CD4-positive, alpha-beta T cell (primary cell): ENCODE results near the gene KMT2B. TPM values are rescaled to one million over a fixed set of nuclear protein-coding genes. Genes with fewer than 3 reads are reported as not detected.
A peak's percentile ranks its signal among the peaks of the same experiment; 100 is the strongest.

Experiments
- ATAC-seq: fragments of 200-7000 bp; cut with Tn5 transposase; one replicate; pipeline ENCODE4 v1.10.0; 2022; ENCODE audit warnings: mild to moderate bottlenecking; ENCODE audit not compliant: poor library complexity
- CTCF ChIA-PET: fragments of 350-600 bp; sonication (Branson Sonifier 250); formaldehyde crosslinking; loops from one replicate; lab custom pipeline; 2021; ENCODE audit warnings: antibody characterized with exemption, inconsistent platforms; lab: Charles Lee
- POLR2A ChIA-PET: fragments of 350-600 bp; sonication (Branson Sonifier 250); formaldehyde crosslinking; loops from one replicate; lab custom pipeline; 2021; ENCODE audit warnings: antibody characterized with exemption, inconsistent platforms; lab: Charles Lee
- DNase-seq, 14 experiments: peaks; one replicate each; pipeline ENCODE4 v3.0.0-alpha.2; 2013 to 2020; ENCODE audit warnings: mixed read lengths in 2 of 14
- H3K27ac ChIP-seq, 2 donors: one replicate each; pipeline versions ENCODE4 v1.5.1 to v1.7.0; 2013; ENCODE audit warnings: low read length in 2 of 2, low read depth in 1 of 2, mild to moderate bottlenecking in 1 of 2
- H3K27me3 ChIP-seq, 2 experiments: 1 replicate in 1 of 2; 2 replicates in 1 of 2; pipeline versions ENCODE4 v1.6.1 to v1.7.0; 2013; ENCODE audit warnings: low read length in 2 of 2, control low read depth in 1 of 2, mild to moderate bottlenecking in 1 of 2, moderate library complexity in 1 of 2; ENCODE audit not compliant: insufficient read depth in 2 of 2, control insufficient read depth in 1 of 2
- H3K36me3 ChIP-seq: one replicate; pipeline ENCODE4 v1.6.1; 2013; ENCODE audit warnings: low read length, control low read depth; ENCODE audit not compliant: insufficient read depth
- H3K4me1 ChIP-seq: one replicate; pipeline ENCODE4 v1.6.1; 2013; ENCODE audit warnings: low read length, control low read depth; ENCODE audit not compliant: insufficient read depth
- H3K4me3 ChIP-seq: one replicate; pipeline ENCODE4 v1.5.1; 2013; ENCODE audit warnings: mild to moderate bottlenecking, low read length, moderate library complexity
- H3K9me3 ChIP-seq, 2 experiments: 1 replicate in 1 of 2; 2 replicates in 1 of 2; pipeline versions ENCODE4 v1.6.1 to v1.7.0; 2013; ENCODE audit warnings: low read length in 2 of 2, mild to moderate bottlenecking in 2 of 2, control low read depth in 1 of 2, moderate library complexity in 1 of 2; ENCODE audit not compliant: control insufficient read depth in 1 of 2, insufficient read depth in 1 of 2
- H3K27ac Mint-ChIP-seq: one replicate; pipeline ENCODE4 v1.8.0; 2020; ENCODE audit warnings: mixed read lengths
- H3K27me3 Mint-ChIP-seq: one replicate; pipeline ENCODE4 v1.8.0; 2021; ENCODE audit warnings: mixed read lengths
- H3K36me3 Mint-ChIP-seq: one replicate; pipeline ENCODE4 v1.8.0; 2021; ENCODE audit warnings: low read depth, mixed read lengths
- H3K4me1 Mint-ChIP-seq: one replicate; pipeline ENCODE4 v1.8.0; 2021; ENCODE audit warnings: low read depth, mixed read lengths
- H3K4me3 Mint-ChIP-seq: one replicate; pipeline ENCODE4 v1.8.0; 2020; ENCODE audit warnings: mild to moderate bottlenecking, mixed read lengths
- H3K9me3 Mint-ChIP-seq: one replicate; pipeline ENCODE4 v1.8.0; 2020; ENCODE audit warnings: mixed read lengths
- CTCF ChIP-seq: fragments of 200-600 bp; IDR thresholded peaks from one replicate; pipeline ENCODE4 v1.8.0; 2022; ENCODE audit warnings: antibody characterized with exemption, mild to moderate bottlenecking
- intact Hi-C, 2 experiments: fragments of 100-400 bp; cut with DNase I in 1 of 2; cut with micrococcal nuclease in 1 of 2; formaldehyde crosslinking; loops; one replicate each; pipeline versions ENCODE4 v1.15.1 to v1.9.0; 2023 to 2025; cut with DNase I, micrococcal nuclease
- total RNA-seq, 174 experiments: library from RNA in 2 of 174; stranded (reverse) in 2 of 174; gene quantifications; one replicate each; pipeline ENCODE4 v1.2.3 and lab custom pipeline; 2021 to 2026

Gene KMT2B
- total RNA-seq, 2 experiments from 2014 or later = 59.4 to 59.7 TPM

GRCh38 chr19:35740108-35740422 lies 22.3 kb downstream of the KMT2B start:
- H3K9me3 ChIP-seq = no peaks in the 10 kb centered on the region
- H3K4me1 ChIP-seq = peaks cover 67% of the 10 kb centered on the region
- H3K27ac ChIP-seq = peak overlapping the region in 1 of 2 donors; percentile 27
- ATAC-seq (peak; percentile 4), DNase-seq (no peak)
- peaks cover 39% of the 10 kb centered on the region for H3K36me3 ChIP-seq
- H3K27me3 ChIP-seq = no peaks in the 10 kb centered on the region
- Mint-ChIP-seq H3K27ac (no peak overlapping the region), H3K4me3 (peak overlapping the region; percentile 99), H3K27me3 (no peaks in the 10 kb centered on the region), H3K9me3 (no peaks in the 10 kb centered on the region), H3K4me1 (peaks cover 46% of the 10 kb centered on the region), H3K36me3 (peaks cover 58% of the 10 kb centered on the region)
- intact Hi-C loops = loop anchor here (1.0 to 10.0 kb wide), 3 partner anchors 23 to 375 kb away; partner anchors contain the start of genes COX6B1 (in 1 of the 2), OVOL3 (in 1 of the 2), POLR2I (in 1 of the 2) and TBCB (in 1 of the 2)
- no peak for TF ChIP-seq CTCF
- CTCF ChIA-PET = interaction anchor here (0.6 to 0.7 kb wide), 2 partner anchors 33 to 577 kb away, joined by 4 read pairs; no protein-coding TSS in a partner anchor
- peak overlapping the region; percentile 91 for H3K4me3 ChIP-seq
- POLR2A ChIA-PET = interaction anchor here (0.7 to 2.4 kb wide), 11 partner anchors 8 to 163 kb away, joined by 3 to 20 read pairs (median 5); partner anchors contain the start of genes COX6B1, KMT2B, LIN37 and PROSER3

- peak overlapping the region; percentile 99 for H3K4me3 Mint-ChIP-seq
- peak; percentile 60 for ATAC-seq
- no peak for TF ChIP-seq CTCF
- Histone ChIP-seq H3K27ac (peak overlapping the region; percentile 62 to 72), H3K4me3 (peak overlapping the region; percentile 91), H3K27me3 (no peaks in the 10 kb centered on the region), H3K36me3 (peaks cover 34% of the 10 kb centered on the region), H3K4me1 (peaks cover 68% of the 10 kb centered on the region), H3K9me3 (no peaks in the 10 kb centered on the region)
- no peaks in the 10 kb centered on the region for H3K27me3 Mint-ChIP-seq
- H3K4me1 Mint-ChIP-seq = peaks cover 52% of the 10 kb centered on the region
- intact Hi-C loops = loop anchor here (1.0 to 10.0 kb wide), 3 partner anchors 23 to 374 kb away; partner anchors contain the start of genes COX6B1 (in 1 of the 2), OVOL3 (in 1 of the 2), POLR2I (in 1 of the 2) and TBCB (in 1 of the 2)
- H3K27ac Mint-ChIP-seq = peak overlapping the region; percentile 98
- DNase-seq = peak; percentile 88 to 97 (median 94)
- POLR2A ChIA-PET = interaction anchor here (0.6 to 2.4 kb wide), 14 partner anchors 8 to 190 kb away, joined by 3 to 20 read pairs (median 4); partner anchors contain the start of genes COX6B1, HSPB6, KMT2B and LIN37
- H3K36me3 Mint-ChIP-seq = peaks cover 58% of the 10 kb centered on the region
- no peaks in the 10 kb centered on the region for H3K9me3 Mint-ChIP-seq
- CTCF ChIA-PET = interaction anchor here (0.6 to 0.7 kb wide), 2 partner anchors 34 to 578 kb away, joined by 4 read pairs; no protein-coding TSS in a partner anchor
Measured at GRCh38 chr19:35740423-35741202, 22.8 kb downstream of the KMT2B start.

DNA sequence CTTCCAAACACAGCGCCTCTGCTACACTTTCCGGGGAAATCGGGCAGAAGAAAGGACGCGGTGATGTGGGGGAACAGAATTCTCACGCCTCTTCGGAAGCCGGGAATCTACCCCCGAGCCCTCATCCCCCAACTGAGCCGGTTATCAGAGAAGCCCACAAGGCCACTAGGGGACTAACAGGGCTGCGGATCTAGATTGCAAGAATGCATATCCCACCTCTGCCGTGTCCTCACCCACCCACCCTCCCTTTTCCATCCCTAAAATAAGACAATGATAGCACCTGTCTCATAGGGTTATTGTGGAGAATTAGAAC lies 23.4 kb downstream of the KMT2B start:
- ChIA-PET POLR2A (interaction anchor here (0.6 to 2.4 kb wide), 12 partner anchors 7 to 190 kb away, joined by 3 to 20 read pairs (median 5); partner anchors contain the start of genes COX6B1, HSPB6, KMT2B and LIN37), CTCF (no interaction called here)
- H3K36me3 ChIP-seq = peaks cover 31% of the 10 kb centered on the region
- peaks cover 74% of the 10 kb centered on the region for H3K4me1 ChIP-seq
- ATAC-seq (no peak), DNase-seq (no peak)
- Mint-ChIP-seq H3K27ac (peak overlapping the region; percentile 98), H3K36me3 (peaks cover 53% of the 10 kb centered on the region), H3K27me3 (no peaks in the 10 kb centered on the region), H3K4me1 (peaks cover 57% of the 10 kb centered on the region), H3K4me3 (peak overlapping the region; percentile 99), H3K9me3 (no peaks in the 10 kb centered on the region)
- no peak for TF ChIP-seq CTCF
- peak overlapping the region; percentile 62 to 92 for H3K27ac ChIP-seq
- H3K9me3 ChIP-seq = no peaks in the 10 kb centered on the region
- intact Hi-C loops = loop anchor here (5.0 to 10.0 kb wide), 2 partner anchors 94 to 374 kb away; partner anchors contain the start of genes COX6B1 (in 1 of the 2), OVOL3 (in 1 of the 2), POLR2I (in 1 of the 2) and TBCB (in 1 of the 2)
- peak overlapping the region; percentile 91 for H3K4me3 ChIP-seq
- no peaks in the 10 kb centered on the region for H3K27me3 ChIP-seq
